Measurements from ENCODE around the gene GALNT2.

GRCh38 chr1:230066466-230067404 lies at the start of gene GALNT2:
- TF ChIP-seq CTCF (IDR thresholded peaks at IDR 0.05) (peak in 1 of 5 experiments; percentile 17), EP300 (IDR thresholded peaks at IDR 0.05) (peak in 1 of 2 donors; percentile 40)

Data from tibial nerve (tissue), 4 donors.